Upper lobe of left lung (tissue), 6 donors: Measurements from ENCODE around the gene USP6NL. TPM values are rescaled to one million over a fixed set of nuclear protein-coding genes. Genes with fewer than 3 reads are reported as not detected.
A peak's percentile ranks its signal among the peaks of the same experiment; 100 is the strongest.
"Not testable (repeated sequence)": the region's sequence is repeated elsewhere in the genome, so short reads cannot be mapped to it uniquely, and the experiment has no call there.

Experiments
- ATAC-seq, 2 donors: fragments of 200-7000 bp; cut with Tn5 transposase; one replicate each; pipeline ENCODE4 v1.9.1; 2022; ENCODE audit warnings: mild to moderate bottlenecking in 2 of 2, moderate library complexity in 2 of 2; ENCODE audit not compliant: low FRiP score in 2 of 2
- DNase-seq, 2 donors: peaks; one replicate each; pipeline ENCODE4 v3.0.0-alpha.2; 2019 to 2020
- H3K27ac ChIP-seq, 4 donors: fragments of 200-600 bp; sonication (generic); one replicate each; pipeline ENCODE4 v1.5.1; 2016 to 2019
- H3K27me3 ChIP-seq, 4 donors: fragments of 200-600 bp; sonication (generic); one replicate each; pipeline ENCODE4 v1.5.1; 2017 to 2019
- H3K36me3 ChIP-seq, 4 donors: fragments of 200-600 bp; sonication (generic); one replicate each; pipeline ENCODE4 v1.5.1; 2016 to 2019
- H3K4me1 ChIP-seq, 4 donors: fragments of 200-600 bp; sonication (generic); one replicate each; pipeline ENCODE4 v1.5.1; 2018 to 2019
- H3K4me3 ChIP-seq, 4 donors: fragments of 200-600 bp; sonication (generic); one replicate each; pipeline ENCODE4 v1.5.1; 2017 to 2019; ENCODE audit warnings: mild to moderate bottlenecking in 2 of 4, moderate library complexity in 1 of 4
- H3K9me3 ChIP-seq, 4 donors: fragments of 200-600 bp; sonication (generic); one replicate each; pipeline ENCODE4 v1.5.1; 2018 to 2019
- CTCF ChIP-seq, 6 experiments: fragments of 450-650 bp in 4 of 6; fragments of 200-600 bp in 2 of 6; sonication (generic) in 2 of 6; IDR thresholded peaks; one replicate each; pipeline ENCODE4 v1.5.1; 2016 to 2019; ENCODE audit warnings: antibody characterized with exemption in 6 of 6
- EP300 ChIP-seq, 4 donors: sonication (generic); formaldehyde crosslinking; IDR thresholded peaks; one replicate each; pipeline ENCODE4 v1.5.1; 2017; ENCODE audit warnings: antibody characterized with exemption in 4 of 4, control low read depth in 2 of 4
- POLR2A ChIP-seq, 4 donors: fragments of 450-650 bp; IDR thresholded peaks; one replicate each; pipeline ENCODE4 v1.5.1; 2016 to 2017; ENCODE audit warnings: antibody characterized with exemption in 4 of 4, mild to moderate bottlenecking in 2 of 4
- POLR2AphosphoS5 ChIP-seq, 2 donors: sonication (generic); formaldehyde crosslinking; IDR thresholded peaks; one replicate each; pipeline ENCODE4 v1.5.1; 2017; ENCODE audit warnings: antibody characterized with exemption in 2 of 2
- WGBS, 2 donors: methylation state at CpG; one replicate each; pipeline ENCODE4 v1.1.5; 2017 to 2018; 5-methylcytosine and 5-hydroxymethylcytosine counted together
- total RNA-seq, 6 donors: library from RNA; depleted of rRNA in 4 of 6; stranded (reverse); fragments of >200 nt in 4 of 6; gene quantifications; one replicate each; pipeline versions ENCODE4 v1.1.0 to v1.2.1, GENCODE V29; 2016 to 2021
- donor health status: DM: no; HTN: no; CAD: no; lungs with moderate emphysema.
- donor health status: DM: no; HTN: yes; CAD: no; lungs with severe emphysema.

The USP6NL gene
- total RNA-seq, 6 donors from 2014 or later = 16.4 to 28.6 (median 21.8) TPM

- no peaks in the 10 kb centered on the region for H3K4me1 ChIP-seq
- TF ChIP-seq EP300 (IDR thresholded peaks at IDR 0.05) (no peak), CTCF (IDR thresholded peaks at IDR 0.05) (no peak), POLR2A (IDR thresholded peaks at IDR 0.05) (no peak), POLR2AphosphoS5 (IDR thresholded peaks at IDR 0.05) (no peak)
- no peaks in the 10 kb centered on the region for H3K27me3 ChIP-seq
- H3K9me3 ChIP-seq = no peaks in the 10 kb centered on the region
- H3K27ac ChIP-seq = no peak overlapping the region
- DNase-seq (peak in 1 of 2 donors; percentile 70), ATAC-seq (no peak)
- no peaks in the 10 kb centered on the region for H3K36me3 ChIP-seq
- 88 to 91% methylated on average over 6 to 26 of the region's 26 CpGs for WGBS, 2 donors
- H3K4me3 ChIP-seq = no peak overlapping the region
Measured at GRCh38 chr10:11437391-11438142, 173.9 kb downstream of the USP6NL start.

GRCh38 chr10:11436445-11436844 is 175.0 kb downstream of the USP6NL start:
- H3K4me1 ChIP-seq, ATAC-seq, H3K4me3 ChIP-seq, H3K36me3 ChIP-seq, H3K27ac ChIP-seq, H3K9me3 ChIP-seq, DNase-seq, H3K27me3 ChIP-seq: not testable (repeated sequence)
- 89 to 94% methylated on average over 13 of the region's 13 CpGs for WGBS, 2 donors

GRCh38 chr10:11435581-11435981 is 175.9 kb downstream of the USP6NL start:
- H3K4me3 ChIP-seq = no peak overlapping the region
- no peaks in the 10 kb centered on the region for H3K27me3 ChIP-seq
- ATAC-seq = no peak
- TF ChIP-seq POLR2AphosphoS5 (IDR thresholded peaks at IDR 0.05) (no peak), CTCF (IDR thresholded peaks at IDR 0.05) (no peak), POLR2A (IDR thresholded peaks at IDR 0.05) (no peak), EP300 (IDR thresholded peaks at IDR 0.05) (no peak)
- no peak for DNase-seq
- no peaks in the 10 kb centered on the region for H3K4me1 ChIP-seq
- no peaks in the 10 kb centered on the region for H3K9me3 ChIP-seq
- H3K27ac ChIP-seq = no peak overlapping the region
- no peaks in the 10 kb centered on the region for H3K36me3 ChIP-seq
- WGBS, 2 donors = 63 to 66% methylated on average over 8 to 9 of the region's 9 CpGs

GRCh38 chr10:11434324-11434723 is 177.1 kb downstream of the USP6NL start:
- H3K36me3 ChIP-seq = no peaks in the 10 kb centered on the region
- no peak overlapping the region for H3K27ac ChIP-seq
- 52 to 59% methylated on average over 2 of the region's 2 CpGs for WGBS, 2 donors
- no peak overlapping the region for H3K4me3 ChIP-seq
- H3K9me3 ChIP-seq = peaks cover 0 to 7% (median 3%) of the 10 kb centered on the region in 4 donors
- DNase-seq (no peak), ATAC-seq (no peak)
- H3K4me1 ChIP-seq = no peaks in the 10 kb centered on the region
- H3K27me3 ChIP-seq = no peaks in the 10 kb centered on the region
- TF ChIP-seq POLR2A (IDR thresholded peaks at IDR 0.05) (no peak), POLR2AphosphoS5 (IDR thresholded peaks at IDR 0.05) (no peak), EP300 (IDR thresholded peaks at IDR 0.05) (no peak), CTCF (IDR thresholded peaks at IDR 0.05) (no peak)

- H3K36me3 ChIP-seq = no peaks in the 10 kb centered on the region
- no peak overlapping the region for H3K27ac ChIP-seq
- ATAC-seq = no peak
- peaks cover 0 to 8% (median 3%) of the 10 kb centered on the region in 4 donors for H3K9me3 ChIP-seq
- H3K4me1 ChIP-seq = no peaks in the 10 kb centered on the region
- no peak overlapping the region for H3K4me3 ChIP-seq
- WGBS, 2 donors = 85% methylated on average over 11 of the region's 11 CpGs
- TF ChIP-seq EP300 (IDR thresholded peaks at IDR 0.05) = no peak
- no peak for TF ChIP-seq CTCF (IDR thresholded peaks at IDR 0.05)
- no peak for TF ChIP-seq POLR2AphosphoS5 (IDR thresholded peaks at IDR 0.05)
- no peak for TF ChIP-seq POLR2A (IDR thresholded peaks at IDR 0.05)
- no peak for DNase-seq
- H3K27me3 ChIP-seq = no peaks in the 10 kb centered on the region
Measured at GRCh38 chr10:11433657-11434056, 177.8 kb downstream of the USP6NL start.
